SK-N-MC (cell line): ENCODE data around the gene SAMD7.

Experiments
- DNase-seq: peaks from one replicate; pipeline ENCODE4 v3.0.0-alpha.2; 2011; ENCODE audit warnings: low read depth, low spot score
- H3K27ac ChIP-seq: fragments of 200-600 bp; sonication (generic); 2 replicates; pipeline ENCODE4 v1.5.1; 2016; ENCODE audit warnings: mixed run types
- H3K36me3 ChIP-seq: fragments of 200-600 bp; sonication (generic); 2 replicates; pipeline ENCODE4 v1.6.1; 2017; ENCODE audit warnings: antibody characterized with exemption, low read length, mixed read lengths; ENCODE audit not compliant: insufficient read depth
- H3K4me3 ChIP-seq: fragments of 200-600 bp; sonication (generic); 2 replicates; pipeline ENCODE4 v1.5.1; 2016
- H3K9ac ChIP-seq: fragments of 200-600 bp; sonication (generic); 2 replicates; pipeline ENCODE4 v1.8.0; 2017; ENCODE audit warnings: mixed run types, mixed read lengths; ENCODE audit not compliant: insufficient read length
- H3K9me3 ChIP-seq: fragments of 200-600 bp; sonication (generic); 2 replicates; pipeline ENCODE4 v1.6.1; 2017; ENCODE audit warnings: low read depth, mild to moderate bottlenecking, antibody characterized with exemption, low read length, moderate library complexity, mixed read lengths
- EZH2 ChIP-seq: fragments of 200-600 bp; sonication (generic); IDR thresholded peaks from one replicate; pipeline ENCODE4 v1.6.1; 2017; ENCODE audit warnings: antibody characterized with exemption
- FOXP2 ChIP-seq: optimal IDR thresholded peaks from 2 replicates; pipeline ENCODE3; 2011; ENCODE audit warnings: mild to moderate bottlenecking, moderate library complexity; ENCODE audit not compliant: insufficient read depth; ENCODE audit errors: extremely low read length, control extremely low read depth
- POLR2AphosphoS5 ChIP-seq: IDR thresholded peaks from 2 replicates; pipeline ENCODE4 v1.6.1; 2012; ENCODE audit warnings: mild to moderate bottlenecking, low read depth, low read length, borderline replicate concordance

The SAMD7 gene

GRCh38 chr3:169953462-169954141 lies 42.2 kb downstream of the SAMD7 start:
- no peak for DNase-seq
- no peaks in the 10 kb centered on the region for H3K9me3 ChIP-seq
- H3K9ac ChIP-seq, result no peak overlapping the region
- no peak overlapping the region for H3K4me3 ChIP-seq
- no peak overlapping the region for H3K27ac ChIP-seq
- TF ChIP-seq EZH2 (no peak), POLR2AphosphoS5 (no peak), FOXP2 (no peak)
- H3K36me3 ChIP-seq, result no peaks in the 10 kb centered on the region

- TF ChIP-seq POLR2AphosphoS5 (no peak), FOXP2 (no peak), EZH2 (no peak)
- H3K9ac ChIP-seq, result no peak overlapping the region
- no peak overlapping the region for H3K27ac ChIP-seq
- no peaks in the 10 kb centered on the region for H3K9me3 ChIP-seq
- DNase-seq, result no peak
- no peak overlapping the region for H3K4me3 ChIP-seq
- no peaks in the 10 kb centered on the region for H3K36me3 ChIP-seq
These were observed 42.9 kb downstream of the SAMD7 start for GRCh38 chr3:169954142-169954756.

- Histone ChIP-seq H3K27ac (no peak overlapping the region), H3K9me3 (no peaks in the 10 kb centered on the region), H3K36me3 (no peaks in the 10 kb centered on the region), H3K9ac (no peak overlapping the region), H3K4me3 (no peak overlapping the region)
- no peak for DNase-seq
- no peak for TF ChIP-seq EZH2
- TF ChIP-seq POLR2AphosphoS5, result no peak
- no peak for TF ChIP-seq FOXP2
These were observed 44.0 kb downstream of the SAMD7 start for GRCh38 chr3:169955406-169955805.

- no peak for DNase-seq
- Histone ChIP-seq H3K36me3 (peaks cover 6% of the 10 kb centered on the region), H3K9me3 (no peaks in the 10 kb centered on the region), H3K4me3 (no peak overlapping the region), H3K27ac (no peak overlapping the region), H3K9ac (no peak overlapping the region)
- TF ChIP-seq EZH2 (no peak), POLR2AphosphoS5 (no peak), FOXP2 (no peak)
These were observed 52.8 kb downstream of the SAMD7 start for GRCh38 chr3:169964176-169964575.

GRCh38 chr3:169965562-169966427 lies 54.4 kb downstream of the SAMD7 start:
- peak overlapping the region; percentile 81 for H3K4me3 ChIP-seq

GRCh38 chr3:169966428-169966950 lies 55.1 kb downstream of the SAMD7 start, which contains the start of gene SEC62:
Gene SEC62, plus strand, starts transcription at chr3:169966807. Its CDS starts 16 bp downstream, at chr3:169966823.
- peaks cover 28% of the 10 kb centered on the region for H3K36me3 ChIP-seq
- peak; percentile 34 for DNase-seq
- peak within 1 kb of the TSS; percentile 63; the same call in 1 of the 2 replicates for H3K27ac ChIP-seq
- peak within 1 kb of the TSS; percentile 81 for H3K4me3 ChIP-seq
- peak; percentile 98 for TF ChIP-seq POLR2AphosphoS5
- no peak for TF ChIP-seq FOXP2
- H3K9ac ChIP-seq, result peak within 1 kb of the TSS; percentile 93
- H3K9me3 ChIP-seq, result no peaks in the 10 kb centered on the region

More at GRCh38 chr3:169965562-169966427, 54.4 kb downstream of the SAMD7 start:
- peaks cover 21% of the 10 kb centered on the region for H3K36me3 ChIP-seq
- no peak for TF ChIP-seq POLR2AphosphoS5
- TF ChIP-seq FOXP2, result no peak
- TF ChIP-seq EZH2, result no peak
- peak overlapping the region; percentile 93 for H3K9ac ChIP-seq
- H3K9me3 ChIP-seq, result no peaks in the 10 kb centered on the region
- no peak overlapping the region for H3K27ac ChIP-seq
- DNase-seq, result no peak

GRCh38 chr3:169966951-169967915 lies 55.9 kb downstream of the SAMD7 start:
- peaks cover 35% of the 10 kb centered on the region for H3K36me3 ChIP-seq
- peak overlapping the region; percentile 81 for H3K4me3 ChIP-seq
- no peak for DNase-seq
- H3K27ac ChIP-seq, result peak overlapping the region; percentile 63; the same call in 1 of the 2 replicates
- H3K9me3 ChIP-seq, result no peaks in the 10 kb centered on the region
- H3K9ac ChIP-seq, result peak overlapping the region; percentile 93
- TF ChIP-seq EZH2, result no peak
- TF ChIP-seq FOXP2, result peak; percentile 30
- no peak for TF ChIP-seq POLR2AphosphoS5
